Karpas-422 (cell line): Measurements from ENCODE around the gene DNAH17. TPM values are rescaled to one million over a fixed set of nuclear protein-coding genes. Genes with fewer than 3 reads are reported as not detected.

ENCODE experiments used
- DNase-seq: peaks from one replicate; pipeline ENCODE4 v3.0.0-alpha.2; 2015
- H2AFZ ChIP-seq: fragments of 200-600 bp; sonication (generic); 2 replicates; pipeline ENCODE4 v1.6.1; 2014; ENCODE audit warnings: antibody characterized with exemption, low read length, mixed read lengths
- H3K27ac ChIP-seq: fragments of 200-600 bp; sonication (generic); 2 replicates; pipeline ENCODE4 v1.5.1; 2014; ENCODE audit warnings: mild to moderate bottlenecking, low read length, moderate library complexity
- H3K27me3 ChIP-seq: fragments of 200-600 bp; sonication (generic); 2 replicates; pipeline ENCODE4 v1.6.1; 2014; ENCODE audit warnings: low read length, mixed read lengths
- H3K36me3 ChIP-seq: fragments of 200-600 bp; sonication (generic); 2 replicates; pipeline ENCODE4 v1.6.1; 2014; ENCODE audit warnings: low read length, mixed read lengths; ENCODE audit not compliant: insufficient read depth
- H3K4me1 ChIP-seq: fragments of 200-600 bp; sonication (generic); 2 replicates; pipeline ENCODE4 v1.6.1; 2014; ENCODE audit warnings: mild to moderate bottlenecking, low read length, mixed read lengths
- H3K4me2 ChIP-seq: fragments of 200-600 bp; sonication (generic); 2 replicates; pipeline ENCODE4 v1.6.1; 2014; ENCODE audit warnings: low read length, low read depth, mild to moderate bottlenecking; ENCODE audit not compliant: poor library complexity, severe bottlenecking
- H3K4me3 ChIP-seq: fragments of 200-600 bp; sonication (generic); 2 replicates; pipeline ENCODE4 v1.5.1; 2014; ENCODE audit warnings: mild to moderate bottlenecking, antibody characterized with exemption, low read length, mixed read lengths
- H3K79me2 ChIP-seq: fragments of 200-600 bp; sonication (generic); 2 replicates; pipeline ENCODE4 v1.6.1; 2014; ENCODE audit warnings: mild to moderate bottlenecking, low read length, mixed read lengths
- H3K9ac ChIP-seq: fragments of 200-600 bp; sonication (generic); 2 replicates; pipeline ENCODE4 v1.6.0; 2014; ENCODE audit warnings: low read length
- H3K9me2 ChIP-seq: fragments of 200-600 bp; sonication (generic), shearing (Covaris generic); replicated peaks from 2 replicates; pipeline ENCODE4 v1.6.0; 2014; ENCODE audit warnings: mild to moderate bottlenecking, low read length, moderate library complexity; ENCODE audit not compliant: insufficient read depth
- H3K9me3 ChIP-seq: fragments of 300-700, 200-600 bp; sonication (generic); 2 replicates; pipeline ENCODE4 v1.6.1; 2014; ENCODE audit warnings: low read length, mixed read lengths
- H4K20me1 ChIP-seq: fragments of 200-600 bp; sonication (generic); 2 replicates; pipeline ENCODE4 v1.6.1; 2014; ENCODE audit warnings: mild to moderate bottlenecking, antibody characterized with exemption, low read length, low read depth; ENCODE audit not compliant: insufficient read depth
- total RNA-seq: library from RNA; depleted of rRNA; stranded (reverse); fragments of >200 nt; shearing (Covaris generic); gene quantifications from 2 replicates; pipeline ENCODE4 v1.2.3, GENCODE V29; 2014; ENCODE audit warnings: low replicate concordance

DNAH17 gene
- total RNA-seq, 1 experiment from 2014 or later, result not detected

- Histone ChIP-seq H3K4me3 (no peak overlapping the region), H3K4me1 (no peaks in the 10 kb centered on the region), H3K9me3 (no peaks in the 10 kb centered on the region), H3K4me2 (no peak overlapping the region), H2AFZ (no peak overlapping the region), H4K20me1 (no peaks in the 10 kb centered on the region), H3K9me2 (no peaks in the 10 kb centered on the region), H3K79me2 (no peaks in the 10 kb centered on the region), H3K27ac (no peak overlapping the region), H3K36me3 (no peaks in the 10 kb centered on the region), H3K9ac (no peak overlapping the region), H3K27me3 (no peaks in the 10 kb centered on the region)
- DNase-seq, result no peak
Observed at GRCh38 chr17:78441271-78441971, 135.8 kb downstream of the DNAH17 start.

DNA sequence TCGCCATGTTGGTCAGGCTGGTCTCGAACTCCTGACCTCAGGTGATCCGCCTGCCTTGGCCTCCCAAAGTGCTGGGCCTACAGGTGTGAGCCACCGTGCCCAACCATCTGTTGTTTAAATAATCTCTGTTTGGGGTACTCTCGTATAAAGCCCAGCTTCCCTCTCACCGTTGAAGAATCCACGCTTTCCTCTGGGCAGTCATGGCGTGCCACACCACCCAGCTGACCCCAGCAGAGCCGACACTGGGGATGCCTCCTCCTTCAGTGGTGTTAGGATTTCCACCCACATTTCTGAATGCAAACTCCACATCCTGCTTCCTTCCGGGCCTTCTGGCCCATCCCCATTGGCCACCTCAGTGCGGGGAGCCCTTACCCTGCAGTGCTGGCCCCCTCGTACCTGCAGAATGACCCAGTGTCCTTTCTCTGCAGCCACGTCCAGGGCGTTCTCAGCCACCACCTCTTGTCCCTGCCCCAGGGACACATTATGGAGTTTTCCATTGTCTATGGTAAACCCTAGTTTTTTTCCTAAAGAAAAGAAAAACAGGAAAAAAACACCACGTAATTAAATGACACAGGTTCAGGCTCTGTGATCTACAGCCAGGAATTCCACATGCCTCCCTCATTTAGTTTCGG, 138.4 kb downstream of the DNAH17 start:
- H3K9ac ChIP-seq, result no peak overlapping the region
- DNase-seq, result no peak
- peaks cover 9% of the 10 kb centered on the region; the same call in 1 of the 2 replicates for H4K20me1 ChIP-seq
- H3K79me2 ChIP-seq, result no peaks in the 10 kb centered on the region
- no peaks in the 10 kb centered on the region for H3K27me3 ChIP-seq
- H3K27ac ChIP-seq, result no peak overlapping the region
- no peak overlapping the region for H2AFZ ChIP-seq
- H3K4me3 ChIP-seq, result no peak overlapping the region
- no peaks in the 10 kb centered on the region for H3K4me1 ChIP-seq
- no peaks in the 10 kb centered on the region for H3K36me3 ChIP-seq
- no peaks in the 10 kb centered on the region for H3K9me2 ChIP-seq
- H3K4me2 ChIP-seq, result no peak overlapping the region
- no peaks in the 10 kb centered on the region for H3K9me3 ChIP-seq

DNA sequence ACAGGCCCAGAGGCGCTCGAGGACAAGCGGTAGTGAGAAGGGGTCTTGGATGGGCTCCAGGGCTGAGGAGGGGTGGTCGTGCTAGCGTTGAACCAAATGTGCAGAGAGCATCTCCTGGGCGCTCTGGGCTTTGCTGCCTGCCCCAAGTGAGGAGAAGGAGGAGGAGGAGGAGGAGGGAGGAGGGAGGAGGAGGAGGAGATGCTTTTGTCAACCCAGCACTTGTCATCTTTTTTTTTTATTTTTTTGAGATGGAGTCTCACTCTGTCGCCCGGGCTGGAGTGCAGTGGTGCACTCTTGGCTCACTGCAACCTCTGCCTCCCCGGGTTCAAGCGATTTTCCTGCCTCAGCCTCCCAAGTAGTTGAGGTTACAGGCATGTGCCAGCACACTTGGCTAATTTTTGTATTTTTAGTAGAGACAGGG, 138.9 kb downstream of the DNAH17 start:
- no peak for DNase-seq
- H3K9me2 ChIP-seq, result no peaks in the 10 kb centered on the region

GRCh38 chr17:78437508-78438169, 139.6 kb downstream of the DNAH17 start:
- H3K4me3 ChIP-seq, result no peak overlapping the region
- DNase-seq, result no peak
- no peaks in the 10 kb centered on the region for H3K9me2 ChIP-seq
- no peak overlapping the region for H3K9ac ChIP-seq
- H3K27ac ChIP-seq, result no peak overlapping the region
- H3K36me3 ChIP-seq, result no peaks in the 10 kb centered on the region
- no peaks in the 10 kb centered on the region for H3K79me2 ChIP-seq
- no peak overlapping the region for H2AFZ ChIP-seq
- H3K9me3 ChIP-seq, result no peaks in the 10 kb centered on the region
- H4K20me1 ChIP-seq, result peaks cover 10% of the 10 kb centered on the region; the same call in 1 of the 2 replicates
- H3K4me1 ChIP-seq, result no peaks in the 10 kb centered on the region
- H3K27me3 ChIP-seq, result no peaks in the 10 kb centered on the region
- no peak overlapping the region for H3K4me2 ChIP-seq

More for the DNA sequence above, 138.9 kb downstream of the DNAH17 start:
- Histone ChIP-seq H3K4me1 (no peaks in the 10 kb centered on the region), H3K79me2 (no peaks in the 10 kb centered on the region), H3K36me3 (no peaks in the 10 kb centered on the region), H3K27ac (no peak overlapping the region), H2AFZ (no peak overlapping the region), H3K9me3 (no peaks in the 10 kb centered on the region), H3K4me2 (no peak overlapping the region), H3K27me3 (no peaks in the 10 kb centered on the region), H4K20me1 (peaks cover 10% of the 10 kb centered on the region; the same call in 1 of the 2 replicates), H3K9ac (no peak overlapping the region), H3K4me3 (no peak overlapping the region)

- Histone ChIP-seq H3K27me3 (no peaks in the 10 kb centered on the region), H4K20me1 (peaks cover 10% of the 10 kb centered on the region; the same call in 1 of the 2 replicates), H3K4me3 (no peak overlapping the region), H3K4me1 (no peaks in the 10 kb centered on the region), H3K9me2 (no peaks in the 10 kb centered on the region), H2AFZ (no peak overlapping the region), H3K79me2 (no peaks in the 10 kb centered on the region), H3K36me3 (no peaks in the 10 kb centered on the region), H3K27ac (no peak overlapping the region), H3K9me3 (no peaks in the 10 kb centered on the region), H3K4me2 (no peak overlapping the region), H3K9ac (no peak overlapping the region)
- DNase-seq, result no peak
Observed at GRCh38 chr17:78435330-78436005, 141.7 kb downstream of the DNAH17 start.

- Histone ChIP-seq H3K27me3 (no peaks in the 10 kb centered on the region), H3K4me3 (no peak overlapping the region), H4K20me1 (peaks cover 10% of the 10 kb centered on the region; the same call in 1 of the 2 replicates), H3K9me2 (no peaks in the 10 kb centered on the region), H3K9me3 (no peaks in the 10 kb centered on the region), H3K27ac (no peak overlapping the region), H3K4me2 (no peak overlapping the region), H3K9ac (no peak overlapping the region), H3K4me1 (no peaks in the 10 kb centered on the region), H3K79me2 (no peaks in the 10 kb centered on the region), H3K36me3 (no peaks in the 10 kb centered on the region), H2AFZ (no peak overlapping the region)
- DNase-seq, result no peak
Observed at GRCh38 chr17:78434455-78435329, 142.5 kb downstream of the DNAH17 start.

DNA sequence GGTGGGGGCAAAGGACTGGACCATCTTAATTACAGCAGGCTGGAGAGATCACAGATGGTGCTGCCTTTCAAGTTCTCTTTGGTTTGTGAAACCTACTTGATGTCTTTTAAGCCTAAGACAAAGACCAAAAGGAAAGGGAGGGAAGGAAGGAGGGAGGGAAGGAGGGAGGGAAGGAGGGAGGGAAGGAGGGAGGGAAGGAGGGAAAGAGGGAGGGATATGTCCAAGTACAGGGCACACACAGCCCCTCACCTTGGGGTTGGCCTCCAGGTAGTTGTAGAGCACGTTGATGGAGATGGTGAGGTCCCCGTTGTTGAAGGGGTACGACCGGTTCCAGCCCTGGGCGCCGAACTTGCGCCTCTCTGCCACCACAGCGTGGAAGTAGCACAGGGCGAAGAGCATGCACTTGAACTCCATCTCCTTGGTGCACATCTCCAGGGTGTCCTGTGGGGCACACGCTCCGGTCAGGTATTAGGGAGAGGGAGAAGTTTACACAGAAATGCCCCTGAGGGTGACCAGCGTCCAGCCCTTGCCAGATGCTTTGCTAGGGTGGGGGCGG, 143.3 kb downstream of the DNAH17 start:
- no peak overlapping the region for H3K27ac ChIP-seq
- H3K4me3 ChIP-seq, result no peak overlapping the region
- H3K27me3 ChIP-seq, result no peaks in the 10 kb centered on the region
- H3K9me2 ChIP-seq, result no peaks in the 10 kb centered on the region
- no peaks in the 10 kb centered on the region for H3K79me2 ChIP-seq
- no peak overlapping the region for H3K4me2 ChIP-seq
- peaks cover 13% of the 10 kb centered on the region; the same call in 1 of the 2 replicates for H4K20me1 ChIP-seq
- H3K9ac ChIP-seq, result no peak overlapping the region
- DNase-seq, result no peak
- no peaks in the 10 kb centered on the region for H3K4me1 ChIP-seq
- H3K9me3 ChIP-seq, result no peaks in the 10 kb centered on the region
- no peak overlapping the region for H2AFZ ChIP-seq
- no peaks in the 10 kb centered on the region for H3K36me3 ChIP-seq
